Fibroblast of lung (primary cell): ENCODE data around the gene SORCS3.

Source experiments
- EZH2 ChIP-seq: IDR thresholded peaks from 2 replicates; pipeline ENCODE4 v1.5.1; 2012; ENCODE audit warnings: low read length, control low read depth, mild to moderate bottlenecking; ENCODE audit errors: missing control alignments
- TF ChIP-seq, protein P1 (sequence below), 2 donors: IDR thresholded peaks in 1 of 2; conservative IDR thresholded peaks in 1 of 2; 1 replicate in 1 of 2; 2 replicates in 1 of 2; pipeline ENCODE4 v1.5.1; 2011 to 2012; ENCODE audit warnings: low read length in 2 of 2, control low read depth in 1 of 2, inconsistent platforms in 1 of 2, low read depth in 1 of 2, mild to moderate bottlenecking in 1 of 2

GRCh38 chr10:104641937-104642657 lies 1.0 kb downstream of the SORCS3 start:
- TF ChIP-seq, protein P1, sequence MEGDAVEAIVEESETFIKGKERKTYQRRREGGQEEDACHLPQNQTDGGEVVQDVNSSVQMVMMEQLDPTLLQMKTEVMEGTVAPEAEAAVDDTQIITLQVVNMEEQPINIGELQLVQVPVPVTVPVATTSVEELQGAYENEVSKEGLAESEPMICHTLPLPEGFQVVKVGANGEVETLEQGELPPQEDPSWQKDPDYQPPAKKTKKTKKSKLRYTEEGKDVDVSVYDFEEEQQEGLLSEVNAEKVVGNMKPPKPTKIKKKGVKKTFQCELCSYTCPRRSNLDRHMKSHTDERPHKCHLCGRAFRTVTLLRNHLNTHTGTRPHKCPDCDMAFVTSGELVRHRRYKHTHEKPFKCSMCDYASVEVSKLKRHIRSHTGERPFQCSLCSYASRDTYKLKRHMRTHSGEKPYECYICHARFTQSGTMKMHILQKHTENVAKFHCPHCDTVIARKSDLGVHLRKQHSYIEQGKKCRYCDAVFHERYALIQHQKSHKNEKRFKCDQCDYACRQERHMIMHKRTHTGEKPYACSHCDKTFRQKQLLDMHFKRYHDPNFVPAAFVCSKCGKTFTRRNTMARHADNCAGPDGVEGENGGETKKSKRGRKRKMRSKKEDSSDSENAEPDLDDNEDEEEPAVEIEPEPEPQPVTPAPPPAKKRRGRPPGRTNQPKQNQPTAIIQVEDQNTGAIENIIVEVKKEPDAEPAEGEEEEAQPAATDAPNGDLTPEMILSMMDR (conservative IDR thresholded peaks at IDR 0.05 in 1 of 2, IDR thresholded peaks at IDR 0.05 in 1 of 2; ENCODE audit: low read depth in 1 of 2, low read length in 2 of 2): no peak
- TF ChIP-seq EZH2: no peak
